GM18873 (cell line): ENCODE results near the gene BCAR1.

Experiments used
- ATAC-seq: cut with Tn5 transposase; IDR thresholded peaks from one replicate; pipeline ENCODE4 v1.9.1; 2021; ENCODE audit warnings: mild to moderate bottlenecking, moderate library complexity, moderate number of reproducible peaks; ENCODE audit not compliant: unreplicated experiment, low FRiP score

Gene BCAR1

GRCh38 chr16:75188832-75189477, 62.5 kb downstream of the BCAR1 start:
- ATAC-seq: no peak

GRCh38 chr16:75181630-75182029, 69.8 kb downstream of the BCAR1 start:
- ATAC-seq: no peak

GRCh38 chr16:75179208-75179607, 72.2 kb downstream of the BCAR1 start:
- ATAC-seq: no peak
